Fibroblast of skin of left biceps (primary cell): ENCODE results near the gene ZNF609.

Source experiments
- DNase-seq, 2 experiments: peaks; one replicate each; pipeline ENCODE4 v3.0.0-alpha.2; 2013; ENCODE audit warnings: low read depth in 2 of 2

Gene ZNF609, protein sequence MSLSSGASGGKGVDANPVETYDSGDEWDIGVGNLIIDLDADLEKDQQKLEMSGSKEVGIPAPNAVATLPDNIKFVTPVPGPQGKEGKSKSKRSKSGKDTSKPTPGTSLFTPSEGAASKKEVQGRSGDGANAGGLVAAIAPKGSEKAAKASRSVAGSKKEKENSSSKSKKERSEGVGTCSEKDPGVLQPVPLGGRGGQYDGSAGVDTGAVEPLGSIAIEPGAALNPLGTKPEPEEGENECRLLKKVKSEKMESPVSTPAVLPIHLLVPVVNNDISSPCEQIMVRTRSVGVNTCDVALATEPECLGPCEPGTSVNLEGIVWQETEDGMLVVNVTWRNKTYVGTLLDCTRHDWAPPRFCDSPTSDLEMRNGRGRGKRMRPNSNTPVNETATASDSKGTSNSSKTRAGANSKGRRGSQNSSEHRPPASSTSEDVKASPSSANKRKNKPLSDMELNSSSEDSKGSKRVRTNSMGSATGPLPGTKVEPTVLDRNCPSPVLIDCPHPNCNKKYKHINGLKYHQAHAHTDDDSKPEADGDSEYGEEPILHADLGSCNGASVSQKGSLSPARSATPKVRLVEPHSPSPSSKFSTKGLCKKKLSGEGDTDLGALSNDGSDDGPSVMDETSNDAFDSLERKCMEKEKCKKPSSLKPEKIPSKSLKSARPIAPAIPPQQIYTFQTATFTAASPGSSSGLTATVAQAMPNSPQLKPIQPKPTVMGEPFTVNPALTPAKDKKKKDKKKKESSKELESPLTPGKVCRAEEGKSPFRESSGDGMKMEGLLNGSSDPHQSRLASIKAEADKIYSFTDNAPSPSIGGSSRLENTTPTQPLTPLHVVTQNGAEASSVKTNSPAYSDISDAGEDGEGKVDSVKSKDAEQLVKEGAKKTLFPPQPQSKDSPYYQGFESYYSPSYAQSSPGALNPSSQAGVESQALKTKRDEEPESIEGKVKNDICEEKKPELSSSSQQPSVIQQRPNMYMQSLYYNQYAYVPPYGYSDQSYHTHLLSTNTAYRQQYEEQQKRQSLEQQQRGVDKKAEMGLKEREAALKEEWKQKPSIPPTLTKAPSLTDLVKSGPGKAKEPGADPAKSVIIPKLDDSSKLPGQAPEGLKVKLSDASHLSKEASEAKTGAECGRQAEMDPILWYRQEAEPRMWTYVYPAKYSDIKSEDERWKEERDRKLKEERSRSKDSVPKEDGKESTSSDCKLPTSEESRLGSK (N-terminal part only)

DNA sequence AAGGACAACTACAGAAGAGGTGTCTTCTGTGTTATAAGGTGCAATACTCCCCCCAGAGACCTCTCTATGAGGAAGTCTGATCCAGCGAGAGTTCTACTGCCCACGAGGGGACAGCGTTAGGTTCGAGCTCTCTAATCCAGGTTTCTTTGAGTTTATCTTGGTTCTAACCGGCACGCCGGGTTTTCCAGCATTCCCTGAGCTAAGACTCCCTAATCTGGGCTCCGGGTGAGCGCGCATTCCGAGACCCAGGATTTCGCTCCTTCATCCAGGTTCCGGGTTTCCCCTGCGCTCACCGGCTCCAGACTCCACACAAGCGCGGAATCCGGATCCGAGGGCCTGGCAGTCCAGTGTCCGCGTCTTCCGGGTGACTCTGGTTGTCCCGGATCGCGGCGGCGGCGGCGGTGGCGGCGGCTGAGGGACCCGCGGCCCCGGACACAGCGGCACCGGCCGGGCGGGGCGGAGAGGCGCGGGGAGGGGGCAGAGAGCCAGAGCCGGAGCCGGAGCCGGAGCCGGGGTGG is at the start of gene ZNF609:
TSS of gene ZNF609 (plus strand) at position 373 of the 518 bp plus-strand sequence. CDS start 38,842 bp downstream, outside the sequence.
- DNase-seq, result peak; percentile 85 to 87

DNA sequence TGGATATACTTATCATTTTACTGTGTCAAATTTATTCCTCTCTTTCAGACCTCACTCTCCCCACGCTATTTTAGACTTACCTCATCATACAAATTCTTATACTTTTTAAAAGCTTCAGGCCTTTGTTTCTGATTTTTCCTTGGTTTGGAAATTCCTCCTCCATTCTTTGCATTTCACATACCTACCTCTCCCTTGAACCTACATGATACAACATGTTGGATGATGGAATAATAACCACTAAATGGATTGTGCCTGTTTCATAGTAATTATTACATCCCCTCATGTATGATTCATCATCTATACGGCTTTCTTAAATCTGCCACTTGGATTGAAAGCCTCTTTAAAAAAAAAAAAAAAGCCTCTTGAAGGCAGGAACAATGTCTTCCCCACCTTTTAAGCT is 48.2 kb upstream of the ZNF609 start:
- no peak for DNase-seq

DNA sequence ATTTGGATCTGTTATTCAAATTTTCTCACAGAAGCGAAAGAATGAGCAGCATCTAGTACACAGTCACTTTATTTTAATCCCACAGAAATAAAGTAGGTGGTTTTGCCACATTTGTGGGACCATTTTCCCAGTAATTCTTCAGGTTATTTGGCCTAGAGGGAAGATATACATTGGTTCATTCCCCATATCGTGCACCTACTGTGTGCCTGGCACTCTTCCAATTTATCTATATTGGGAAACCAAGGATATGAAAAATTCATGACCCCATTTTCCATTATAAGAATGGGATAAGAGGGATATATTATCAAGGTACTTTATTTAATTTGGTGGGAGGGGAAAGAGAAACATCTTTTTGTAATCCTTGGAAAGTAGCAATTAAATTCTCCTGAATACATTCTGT is 37.7 kb upstream of the ZNF609 start:
- DNase-seq, result no peak

DNA sequence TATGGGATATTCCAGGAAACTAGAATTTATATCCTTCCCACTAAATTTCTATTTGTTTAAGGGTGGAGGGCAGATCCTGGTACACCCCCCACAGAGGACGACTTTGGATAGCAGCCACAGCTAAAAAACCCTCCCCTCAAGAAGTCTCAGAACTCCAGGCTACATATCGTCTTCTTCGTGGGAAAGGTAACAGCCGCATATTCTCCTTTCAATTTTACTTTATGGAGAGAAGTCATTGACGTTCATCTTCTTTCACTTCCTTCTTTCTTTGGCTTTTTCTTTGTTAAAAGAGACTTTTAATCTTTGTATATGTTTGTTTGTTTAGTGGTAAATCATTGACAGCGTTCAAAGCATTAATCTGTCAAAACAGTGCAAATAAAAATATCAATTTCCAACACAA is 36.4 kb upstream of the ZNF609 start:
- DNase-seq, result no peak

DNA sequence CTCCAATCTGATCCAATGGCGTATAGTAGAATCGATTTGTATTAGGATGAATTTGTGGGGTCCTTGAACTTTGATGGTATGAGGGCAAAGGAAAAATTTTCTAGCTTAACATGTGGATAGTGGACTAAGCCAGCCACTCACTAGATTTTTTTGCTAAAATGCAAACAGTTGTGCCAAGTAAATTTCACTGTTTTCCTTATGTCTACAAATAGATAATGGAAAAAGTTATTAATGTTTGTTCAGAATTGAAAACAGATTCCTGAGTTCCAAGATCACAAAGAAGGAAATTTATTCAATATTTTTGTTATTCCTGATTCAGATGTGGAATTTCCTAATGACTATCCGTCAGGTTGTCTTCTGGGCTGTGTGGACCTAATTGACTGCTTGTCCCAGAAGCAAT is 35.2 kb upstream of the ZNF609 start:
- DNase-seq, result no peak

DNA sequence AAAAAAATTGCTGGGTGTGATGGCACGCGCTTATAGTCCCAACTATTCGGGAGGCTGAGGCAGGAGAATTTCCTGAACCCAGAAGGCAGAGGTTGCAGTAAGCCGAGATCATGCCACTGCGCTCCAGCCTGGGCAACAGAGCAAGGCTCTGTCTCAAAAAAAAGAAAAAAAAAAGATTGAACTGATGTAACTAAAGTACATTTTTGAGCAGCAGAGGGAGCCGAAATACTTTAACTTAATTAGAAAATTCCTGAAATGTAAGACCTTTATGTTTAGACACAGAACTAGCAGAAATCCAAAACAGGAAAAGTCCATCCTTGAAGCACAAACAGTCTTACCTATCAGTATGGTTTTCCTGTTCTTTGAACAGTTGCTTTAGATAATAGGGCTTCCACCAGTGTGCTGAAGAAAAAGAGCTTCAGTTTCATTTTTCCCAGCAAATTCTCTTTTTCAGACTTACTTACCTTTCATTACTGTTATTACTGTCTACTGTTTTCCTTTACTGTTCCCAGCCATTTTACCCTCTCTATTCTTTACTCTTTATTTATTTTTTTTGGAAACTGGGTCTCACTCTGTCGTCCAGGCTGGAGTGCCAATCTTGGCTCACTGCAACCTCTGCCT is 33.4 kb upstream of the ZNF609 start:
- peak; percentile 17 to 20 for DNase-seq

DNA sequence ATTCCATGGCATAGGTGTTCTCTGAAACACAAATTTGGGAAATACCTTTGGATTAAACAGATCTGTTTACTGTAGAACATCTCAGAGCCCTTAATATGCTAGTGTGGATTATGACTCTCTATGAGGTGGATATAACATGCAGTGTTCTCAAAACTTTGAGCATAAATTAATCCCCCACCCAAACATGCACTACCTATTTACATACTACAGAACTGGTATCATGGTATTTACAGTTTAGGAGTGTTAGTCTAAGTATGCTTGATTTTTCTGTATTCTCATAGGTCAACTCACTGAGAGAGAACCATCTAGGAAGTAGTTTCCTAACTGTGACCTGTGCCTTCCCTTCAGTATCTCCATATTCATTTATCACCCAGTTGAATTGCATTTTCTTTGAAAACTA is 30.9 kb upstream of the ZNF609 start:
- DNase-seq, result no peak

DNA sequence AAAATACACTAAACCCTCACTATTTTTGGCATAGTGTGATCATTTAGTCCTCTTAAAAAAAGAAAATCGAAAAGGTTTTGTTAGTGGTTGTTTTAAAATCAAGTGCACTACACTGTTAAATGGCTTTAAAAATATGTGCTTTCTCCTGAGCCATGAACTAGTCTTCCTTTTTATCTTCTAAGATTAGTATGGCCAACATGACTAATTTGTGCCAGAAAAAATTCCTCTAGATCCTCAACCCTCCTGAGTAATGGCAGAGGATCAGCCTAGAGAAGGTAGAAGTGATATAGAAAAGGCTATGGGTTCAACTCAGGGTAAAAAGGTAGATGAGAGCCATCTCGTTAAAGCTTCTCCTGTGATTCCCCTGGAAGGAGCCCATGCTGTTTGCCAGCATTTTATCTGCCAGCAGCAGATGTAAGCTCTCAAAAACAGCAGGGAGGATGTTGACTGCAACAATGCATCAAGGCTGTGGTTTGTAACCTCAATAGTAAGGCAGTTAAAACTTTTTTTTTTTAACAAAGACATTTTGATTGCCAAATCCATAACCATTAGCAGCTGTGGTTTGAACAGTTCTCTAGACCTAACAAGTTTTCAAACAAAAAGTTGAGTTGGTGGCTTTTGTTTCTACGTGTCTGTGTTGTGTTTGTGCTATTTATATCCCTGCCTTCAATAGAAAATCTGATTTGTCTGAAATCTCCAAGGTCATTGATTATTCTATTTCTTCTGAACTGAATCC is 30.2 kb upstream of the ZNF609 start:
- DNase-seq, result peak; percentile 89 to 90

DNA sequence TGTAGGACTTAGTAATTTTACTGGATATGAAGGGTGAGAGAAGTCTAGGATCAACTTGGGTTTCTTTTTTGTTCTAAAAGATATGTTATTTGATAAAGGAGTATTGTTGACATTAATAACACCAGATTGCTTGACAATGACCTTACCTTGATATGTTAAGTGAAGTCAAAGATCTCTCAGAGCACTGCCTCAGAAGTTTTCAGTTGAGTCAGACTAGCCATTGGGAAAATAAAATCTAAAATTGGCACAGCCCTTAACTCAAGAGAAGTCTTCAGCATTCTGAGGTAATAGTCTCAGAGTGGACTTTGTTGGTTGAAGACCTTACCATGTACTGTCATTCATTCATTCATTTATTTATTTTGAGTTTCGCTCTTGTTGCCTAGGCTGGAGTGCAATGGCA is 22.4 kb upstream of the ZNF609 start:
- DNase-seq, result no peak

DNA sequence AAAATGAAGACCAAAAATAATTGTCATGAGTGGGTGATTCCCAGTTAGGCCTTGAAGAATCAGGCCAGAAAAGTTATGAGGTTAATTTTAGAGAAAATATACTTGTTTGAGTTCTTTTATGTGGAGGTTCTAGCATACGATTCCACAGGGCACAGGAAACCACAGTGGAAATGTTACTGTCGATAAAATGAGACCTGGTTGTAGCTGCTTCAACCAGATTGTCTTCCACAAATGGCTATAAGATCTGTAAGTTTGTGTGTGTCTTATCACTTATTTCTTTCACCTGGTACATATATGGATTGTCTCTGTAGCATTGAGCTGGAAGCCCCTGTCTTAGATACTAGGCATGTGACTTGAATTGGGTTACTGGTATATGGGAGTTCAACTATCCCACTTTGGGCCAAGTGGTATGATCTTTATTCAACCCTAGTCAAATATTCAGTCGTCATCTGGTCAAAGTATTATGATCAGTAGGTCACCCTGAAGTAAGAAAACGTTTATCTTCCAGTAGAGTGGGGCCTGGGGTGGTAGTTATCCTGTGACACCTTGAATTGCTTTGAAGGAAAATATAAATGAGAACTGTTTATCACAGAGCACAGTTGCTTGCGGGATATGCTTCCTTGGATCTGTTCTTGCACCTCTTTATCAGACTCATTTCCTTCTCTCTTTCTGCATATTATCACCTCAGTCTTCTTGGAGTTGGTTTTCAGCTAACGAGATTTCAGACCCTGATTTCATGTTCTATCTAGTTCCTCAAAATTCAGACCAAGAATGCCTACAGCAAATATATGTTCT is 21.5 kb upstream of the ZNF609 start:
- DNase-seq, result no peak

DNA sequence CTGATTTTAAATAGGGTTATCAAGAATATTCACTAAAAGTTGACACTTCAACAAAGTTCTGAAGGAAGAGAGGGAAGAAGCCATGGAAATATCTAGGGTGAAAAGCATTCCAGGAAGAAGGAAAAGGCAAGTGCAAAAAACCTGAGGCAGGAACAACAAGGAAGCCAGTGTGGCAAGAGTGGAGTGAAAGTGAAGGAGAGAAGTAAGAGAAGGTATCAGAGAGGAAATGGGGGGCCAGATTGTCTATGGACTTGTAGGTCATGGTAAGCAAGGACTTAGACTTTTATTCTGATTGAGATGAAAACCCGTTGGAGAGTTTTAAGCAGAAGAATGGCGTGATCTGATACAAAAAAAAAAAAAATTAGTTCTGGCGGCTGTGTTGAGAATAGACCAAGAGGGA is 18.5 kb upstream of the ZNF609 start:
- no peak for DNase-seq

DNA sequence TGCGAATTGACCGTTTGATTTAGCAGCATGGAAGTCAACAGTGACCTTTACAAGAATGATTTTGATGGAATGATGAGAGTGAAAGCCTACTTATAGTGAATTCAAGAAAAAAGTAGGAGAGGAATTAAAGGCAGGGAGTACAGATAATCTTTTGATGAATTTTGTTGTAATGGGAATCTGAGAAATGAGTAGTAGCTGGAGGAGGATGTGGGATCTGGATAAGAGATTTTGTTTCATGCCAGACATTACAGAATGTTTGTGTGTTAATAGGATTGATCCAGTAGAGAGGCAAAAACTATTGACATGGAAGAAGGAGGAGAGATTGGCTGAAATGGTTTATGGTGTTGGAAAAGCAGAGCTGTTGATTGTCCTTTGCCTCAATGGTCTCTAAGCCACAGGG is 17.4 kb upstream of the ZNF609 start:
- DNase-seq, result no peak

DNA sequence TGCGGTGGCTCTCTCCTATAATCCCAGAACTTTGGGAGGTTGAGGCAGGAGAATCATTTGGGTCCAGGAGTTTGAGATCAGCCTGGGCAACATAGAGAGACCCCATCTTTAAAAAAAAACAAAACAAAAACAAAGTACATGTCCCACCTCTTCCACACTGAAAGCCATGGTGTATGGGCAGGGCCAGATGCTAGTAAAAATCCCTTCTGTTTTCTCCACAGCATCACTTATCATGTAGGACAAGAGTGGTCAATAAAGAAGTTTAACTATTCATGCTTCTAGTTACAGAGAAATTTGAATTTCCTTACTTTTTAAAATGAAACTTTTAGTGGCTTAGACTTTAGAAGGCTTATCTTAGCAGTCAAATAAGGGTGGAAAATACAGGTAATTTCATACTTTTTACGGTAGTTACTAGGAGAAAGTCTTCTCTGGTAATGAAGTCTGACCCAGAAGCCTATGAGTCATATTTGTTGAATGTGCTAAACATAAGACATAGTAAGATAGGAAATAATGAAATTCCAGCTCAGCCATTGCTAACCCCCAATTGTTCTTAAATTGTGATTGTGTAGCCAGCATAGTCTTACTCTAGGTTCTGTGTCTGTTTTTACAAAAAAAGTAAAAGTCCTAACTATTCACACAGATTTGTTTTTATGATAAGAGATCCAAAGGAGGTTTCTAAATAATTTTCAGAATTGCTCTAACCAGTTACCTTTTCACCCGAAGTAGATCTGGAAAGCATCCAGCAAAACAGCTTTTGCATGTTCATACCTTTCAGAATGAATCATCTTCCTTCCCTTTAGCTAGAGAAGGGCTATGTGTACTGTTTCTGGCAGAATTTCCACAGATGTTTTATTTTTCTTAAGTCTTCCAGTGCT is 16.4 kb upstream of the ZNF609 start:
- peak; percentile 68 to 72 for DNase-seq

DNA sequence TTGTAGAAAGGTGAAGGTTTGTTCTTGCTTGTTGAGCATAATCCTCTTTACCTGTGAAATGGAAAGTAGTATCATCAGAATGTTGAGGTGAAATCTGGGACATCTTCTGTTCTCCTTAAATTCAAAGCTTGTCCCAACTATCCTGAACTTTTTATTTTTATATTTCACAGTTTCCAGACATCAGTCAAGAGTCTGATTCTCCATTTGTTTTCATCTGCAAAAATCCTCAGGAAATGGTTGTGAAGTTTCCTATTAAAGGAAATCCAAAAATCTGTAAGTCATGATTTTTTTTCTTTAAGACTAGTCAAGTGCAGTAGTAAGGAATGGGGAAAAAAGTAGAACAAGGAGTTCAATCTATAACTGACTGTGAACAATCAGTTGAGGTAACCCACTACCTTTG is 15.5 kb upstream of the ZNF609 start:
- no peak for DNase-seq

DNA sequence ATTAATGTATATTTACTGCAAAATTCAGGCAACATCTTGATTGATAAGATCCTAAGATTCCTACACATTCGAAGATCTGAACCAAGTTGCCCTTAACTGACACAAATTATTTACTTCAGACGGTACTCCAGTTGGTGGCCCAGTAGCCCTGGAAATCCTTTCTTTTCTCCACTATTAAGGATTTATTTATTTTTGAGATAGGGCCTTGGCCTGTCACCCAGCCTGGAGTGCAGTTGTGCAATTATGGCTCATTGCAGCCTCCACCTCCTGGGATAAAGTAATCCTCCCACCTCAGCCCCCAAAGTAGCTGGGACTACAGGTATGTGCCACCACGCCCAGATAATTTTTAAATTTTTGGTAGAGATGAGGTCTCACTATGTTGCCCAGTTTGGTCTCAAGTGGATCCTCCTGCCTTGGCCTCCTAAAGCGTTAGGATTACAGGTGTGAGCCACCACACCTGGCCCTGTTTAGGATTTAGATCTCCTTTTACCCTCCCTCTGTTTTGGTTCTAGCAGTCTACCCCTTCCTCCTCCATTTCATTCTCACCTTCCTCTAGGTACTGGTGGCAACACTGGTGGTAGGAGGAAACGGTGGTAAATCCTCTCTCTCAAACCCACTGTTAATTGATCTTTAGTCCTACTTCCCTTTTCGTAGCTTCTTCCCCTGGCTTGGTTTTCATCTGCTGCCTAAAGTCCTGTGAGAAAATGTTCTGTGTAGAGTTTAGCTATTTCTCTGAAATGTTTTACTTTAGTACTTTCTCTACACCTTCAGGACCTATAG is 12.7 kb upstream of the ZNF609 start:
- DNase-seq, result no peak

DNA sequence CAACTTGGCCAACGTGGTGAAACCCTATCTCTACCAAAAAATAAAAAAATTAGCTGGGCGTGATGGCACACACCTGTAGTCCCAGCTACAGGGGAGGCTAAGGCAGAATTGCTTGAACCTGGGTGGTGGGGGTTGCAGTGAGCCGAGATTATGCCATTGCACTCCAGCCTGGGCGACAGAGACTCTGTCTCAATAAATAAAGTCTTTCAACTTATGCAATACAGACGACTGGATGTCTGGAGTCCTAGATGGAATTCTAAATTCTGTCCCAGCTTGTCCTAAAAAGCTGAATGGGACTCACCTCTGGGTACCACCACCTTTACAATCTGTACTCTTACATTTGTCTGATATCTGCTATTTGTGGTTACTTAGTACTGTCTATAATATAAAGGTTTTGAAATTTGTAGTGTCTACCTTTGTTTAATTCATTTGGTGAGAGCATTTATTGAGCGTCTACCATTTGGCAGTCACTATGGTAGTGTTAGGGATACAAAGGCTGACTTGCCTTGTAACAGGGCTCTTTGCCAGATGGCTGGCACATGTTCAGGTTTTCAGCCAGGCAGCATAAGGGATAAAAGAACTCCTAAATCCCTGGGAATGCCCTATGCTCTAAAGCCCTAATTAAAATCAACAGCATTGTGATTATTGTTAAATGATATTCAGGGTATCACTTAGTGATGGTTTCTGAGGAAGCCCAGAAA is 7.2 kb upstream of the ZNF609 start:
- no peak for DNase-seq

DNA sequence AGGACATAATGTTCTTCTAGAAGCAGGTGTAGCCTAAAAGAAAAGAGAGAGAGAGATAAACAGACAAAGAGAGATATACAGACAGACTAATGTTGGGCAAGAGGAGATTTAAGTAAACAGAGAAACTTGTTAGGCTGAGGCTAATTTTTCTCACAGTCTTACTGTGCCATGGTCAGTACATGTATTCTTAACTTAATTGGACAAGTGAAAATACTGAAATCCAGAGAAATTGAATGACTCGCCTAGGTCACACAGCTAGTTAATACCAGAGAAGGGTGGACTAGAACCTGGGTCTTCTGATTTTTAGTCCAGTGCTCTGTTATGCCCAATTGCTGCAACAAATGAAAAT is 6.7 kb upstream of the ZNF609 start:
- no peak for DNase-seq

DNA sequence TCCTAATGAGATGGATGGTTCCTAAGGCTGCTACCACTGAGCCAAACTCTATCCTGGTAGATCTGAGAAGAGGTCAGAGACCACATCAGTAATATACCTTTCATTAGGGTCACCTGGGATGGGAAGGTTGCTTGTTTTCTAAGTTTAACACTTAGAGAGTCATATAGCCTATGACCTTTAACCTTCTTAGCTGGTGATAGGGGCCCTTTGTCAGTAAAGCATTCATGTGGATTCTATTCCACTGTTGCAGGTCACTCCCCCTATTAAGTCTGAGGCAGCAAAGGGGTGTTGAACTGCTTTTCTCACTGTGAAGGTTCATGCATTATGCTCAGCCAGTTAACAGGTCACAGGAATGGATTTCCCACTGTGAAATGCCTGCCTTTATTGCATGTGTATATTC is 6.1 kb upstream of the ZNF609 start:
- DNase-seq, result no peak
